NCI-H2227 (cell line): Measurements from ENCODE around the gene UBAC2.
"Not testable (repeated sequence)": the region's sequence is repeated elsewhere in the genome, so short reads cannot be mapped to it uniquely, and the experiment has no call there.

Experiments used
- DNase-seq: peaks from one replicate; lab custom pipeline; 2025; ENCODE audit not compliant: unreplicated experiment; lab: John Stamatoyannopoulos, UW

UBAC2 gene

DNA sequence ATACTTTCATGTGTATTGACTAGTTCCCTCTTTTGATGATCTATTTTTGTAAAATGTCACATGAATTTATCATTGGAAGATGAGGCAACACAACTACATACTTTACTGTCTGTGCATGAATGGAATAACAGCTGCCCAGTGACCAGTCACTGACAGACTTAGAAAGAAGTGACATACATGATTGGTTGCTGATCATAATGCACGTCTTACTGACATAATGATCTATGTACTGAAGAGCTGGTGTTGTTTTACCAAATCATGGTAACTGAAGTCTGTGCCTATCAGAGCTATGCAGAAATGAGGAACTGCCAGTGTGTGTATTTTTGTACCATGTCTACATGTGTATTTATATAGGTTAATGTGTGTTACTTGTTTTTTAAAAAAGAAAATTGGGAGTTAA lies 31.1 kb downstream of the UBAC2 start:
- DNase-seq: no peak

DNA sequence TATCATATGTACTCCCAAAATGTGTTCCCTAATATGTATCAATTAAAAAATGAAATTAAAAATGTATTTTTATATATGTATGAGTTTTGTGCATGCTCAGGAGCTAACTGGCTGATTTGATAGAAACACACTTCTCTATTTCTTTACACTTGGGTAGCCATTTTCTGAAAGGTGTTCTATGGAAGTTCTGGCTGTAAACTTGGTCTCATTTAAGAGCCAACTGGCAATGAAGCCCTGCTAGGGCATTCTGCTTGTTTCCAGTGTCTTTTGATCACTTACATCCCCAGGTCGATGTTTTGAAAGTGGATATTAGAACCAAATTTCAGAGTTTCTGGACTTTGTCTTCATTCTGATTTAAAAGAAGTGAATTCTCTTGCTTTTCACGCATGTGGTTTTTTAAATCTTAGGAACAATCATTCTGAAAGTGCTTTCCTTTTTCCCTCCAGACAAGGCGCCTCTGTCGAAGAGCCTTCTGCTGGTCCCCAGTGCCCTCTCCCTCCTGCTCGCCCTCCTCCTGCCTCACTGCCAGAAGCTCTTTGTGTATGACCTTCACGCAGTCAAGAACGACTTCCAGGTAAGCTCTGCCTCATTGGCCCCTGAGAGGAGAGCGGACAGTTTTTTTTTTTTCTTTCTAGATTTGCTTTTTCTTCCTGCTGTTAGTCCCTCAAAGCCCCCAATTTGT lies 37.5 kb downstream of the UBAC2 start:
- DNase-seq: no peak

GRCh38 chr13:99246100-99246499 lies 45.4 kb downstream of the UBAC2 start:
- DNase-seq: no peak

GRCh38 chr13:99249178-99249577 lies 48.5 kb downstream of the UBAC2 start:
- not testable (repeated sequence) for DNase-seq

DNA sequence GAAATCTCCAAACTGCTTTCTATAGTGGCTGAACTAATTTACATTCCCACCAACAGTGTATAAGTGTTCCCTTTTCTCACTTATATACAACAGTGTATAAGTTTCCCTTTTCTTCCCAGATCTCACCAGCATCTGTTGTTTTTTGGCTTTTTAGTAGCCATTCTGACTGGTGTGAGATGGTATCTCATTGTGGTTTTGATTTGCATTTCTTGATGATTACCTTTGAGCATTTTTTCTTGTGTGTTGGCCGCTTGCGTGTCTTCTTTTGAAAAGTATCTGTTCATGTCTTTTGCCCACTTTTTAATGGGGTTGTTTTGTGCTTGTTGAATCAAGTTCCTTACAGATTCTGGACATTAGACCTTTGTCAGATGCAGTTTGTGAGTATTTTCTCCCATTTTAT lies 49.0 kb downstream of the UBAC2 start:
- DNase-seq: not testable (repeated sequence)

- DNase-seq: no peak
These were observed 50.5 kb downstream of the UBAC2 start for GRCh38 chr13:99250982-99251825.

DNA sequence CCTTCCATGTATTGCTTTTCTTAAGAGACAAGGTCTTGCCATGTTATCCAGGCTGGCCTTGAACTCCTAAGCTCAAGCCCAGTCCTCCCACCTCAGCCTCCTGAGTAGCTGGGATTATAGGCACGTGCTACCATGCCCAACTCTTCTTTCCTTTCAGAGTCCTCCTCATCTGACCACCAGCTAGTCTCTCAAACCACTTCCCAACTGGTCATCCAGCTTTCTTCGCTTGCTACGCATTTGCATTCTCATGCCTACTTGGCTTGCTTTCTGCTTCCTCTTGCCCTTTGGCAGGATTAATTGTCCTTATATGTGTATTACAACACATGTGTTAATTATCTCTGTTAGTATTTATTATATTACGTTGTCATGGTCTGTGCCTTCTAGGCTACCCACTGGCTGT lies 51.3 kb downstream of the UBAC2 start:
- DNase-seq: no peak

- peak; percentile 26 for DNase-seq
These were observed 54.2 kb downstream of the UBAC2 start for GRCh38 chr13:99254830-99255229.

GRCh38 chr13:99255271-99255670 lies 54.6 kb downstream of the UBAC2 start:
- no peak for DNase-seq

GRCh38 chr13:99256283-99256682 lies 55.6 kb downstream of the UBAC2 start:
- no peak for DNase-seq

DNA sequence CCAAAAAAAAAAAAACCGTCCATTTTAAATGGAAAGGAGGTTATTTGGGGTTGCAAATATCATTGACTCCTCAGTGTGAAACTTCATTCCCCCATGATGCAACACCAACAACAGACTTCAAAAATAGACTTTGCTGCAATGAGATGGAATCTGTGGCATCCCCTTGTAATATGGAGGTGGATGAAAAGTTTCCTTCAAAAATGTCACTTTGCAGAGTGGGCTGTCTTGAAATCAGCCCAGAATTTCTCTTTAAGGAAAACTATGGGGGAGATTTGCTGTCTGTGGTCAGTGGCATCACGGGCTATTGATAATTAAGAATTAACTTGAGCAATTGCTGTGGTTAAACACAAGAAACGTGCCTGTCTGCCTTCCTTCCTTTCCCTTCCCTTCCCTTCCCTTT lies 56.1 kb downstream of the UBAC2 start:
- no peak for DNase-seq

GRCh38 chr13:99257291-99257690 lies 56.6 kb downstream of the UBAC2 start:
- DNase-seq: no peak

DNA sequence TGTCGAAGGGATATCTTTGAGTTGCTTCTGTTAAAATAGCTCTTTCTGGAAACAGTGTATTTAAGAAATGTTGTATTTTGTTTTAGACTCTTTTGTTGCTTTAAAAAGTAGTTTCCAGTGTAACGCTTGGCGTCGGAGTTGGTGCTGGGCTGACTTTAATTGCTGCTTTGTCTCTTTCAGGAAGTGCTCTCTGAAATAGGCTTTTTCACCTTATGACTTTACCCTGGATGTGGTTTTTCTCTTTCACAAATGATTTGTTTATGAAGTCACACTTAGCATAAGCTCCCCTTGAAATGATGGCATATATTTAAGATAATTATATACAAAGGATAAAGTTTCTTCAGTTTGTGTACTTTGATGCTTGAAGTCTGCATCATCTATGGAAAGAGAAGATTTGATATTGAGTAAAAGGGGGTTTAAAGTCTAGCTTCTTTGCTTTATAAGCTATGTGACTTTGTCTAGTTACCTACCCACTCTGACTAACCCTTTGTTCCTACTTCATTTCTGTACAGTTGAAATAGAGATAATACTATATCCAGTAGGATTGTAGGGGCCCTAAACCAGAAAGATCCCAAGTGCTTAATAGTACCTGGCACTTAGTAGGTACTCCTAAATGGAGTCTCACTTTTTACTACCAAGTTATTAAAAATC lies 57.7 kb downstream of the UBAC2 start, which contains the start of gene GPR18:
Gene GPR18 (minus strand): TSS at position 170 of the 651 bp plus-strand sequence. CDS start 2,507 bp downstream, outside the sequence.
- no peak for DNase-seq

- no peak for DNase-seq
These were observed 58.3 kb downstream of the UBAC2 start for GRCh38 chr13:99258946-99259345.

GRCh38 chr13:99260216-99260615 lies 59.6 kb downstream of the UBAC2 start:
- no peak for DNase-seq

DNA sequence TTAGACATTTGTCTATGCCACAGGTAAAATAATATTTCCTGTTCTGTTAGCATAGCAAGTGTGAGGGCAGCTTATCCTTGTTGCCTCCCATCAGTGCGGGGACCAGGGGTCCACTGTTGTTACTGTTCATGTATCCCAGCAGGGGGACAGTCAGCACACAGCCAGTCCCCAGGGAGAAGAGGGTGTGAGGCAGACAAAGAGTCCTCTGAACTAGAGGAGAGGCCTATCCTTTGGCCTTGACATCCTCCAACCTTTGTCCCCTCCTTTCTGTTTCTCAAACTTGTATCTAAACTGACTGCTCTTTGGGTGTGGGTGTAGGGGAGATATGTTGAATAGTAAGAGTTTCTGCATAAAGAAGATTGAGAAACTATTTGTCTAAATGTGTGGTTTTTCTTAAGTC lies 60.4 kb downstream of the UBAC2 start:
- DNase-seq: no peak

- no peak for DNase-seq
These were observed 62.6 kb downstream of the UBAC2 start for GRCh38 chr13:99263126-99263785.

DNA sequence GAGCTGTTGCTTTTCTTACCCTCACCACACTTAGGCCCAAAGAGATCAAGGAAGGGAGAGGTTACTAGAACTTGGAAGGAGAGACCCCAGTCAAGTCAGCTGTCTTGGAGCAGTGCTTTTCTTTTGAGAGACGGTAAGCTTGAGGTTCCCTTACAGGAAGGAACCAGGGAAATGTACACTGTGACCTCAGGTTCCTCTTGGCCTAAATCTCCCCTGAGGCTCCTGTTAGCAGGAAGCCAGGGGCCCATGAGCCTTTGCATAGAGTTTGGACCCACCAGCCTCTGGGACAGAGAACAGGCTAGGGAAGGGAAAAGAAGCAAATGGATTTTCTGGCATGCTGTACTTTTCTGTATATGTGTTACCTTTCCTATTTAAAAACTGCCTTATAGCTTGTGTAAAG lies 63.4 kb downstream of the UBAC2 start:
- DNase-seq: no peak

DNA sequence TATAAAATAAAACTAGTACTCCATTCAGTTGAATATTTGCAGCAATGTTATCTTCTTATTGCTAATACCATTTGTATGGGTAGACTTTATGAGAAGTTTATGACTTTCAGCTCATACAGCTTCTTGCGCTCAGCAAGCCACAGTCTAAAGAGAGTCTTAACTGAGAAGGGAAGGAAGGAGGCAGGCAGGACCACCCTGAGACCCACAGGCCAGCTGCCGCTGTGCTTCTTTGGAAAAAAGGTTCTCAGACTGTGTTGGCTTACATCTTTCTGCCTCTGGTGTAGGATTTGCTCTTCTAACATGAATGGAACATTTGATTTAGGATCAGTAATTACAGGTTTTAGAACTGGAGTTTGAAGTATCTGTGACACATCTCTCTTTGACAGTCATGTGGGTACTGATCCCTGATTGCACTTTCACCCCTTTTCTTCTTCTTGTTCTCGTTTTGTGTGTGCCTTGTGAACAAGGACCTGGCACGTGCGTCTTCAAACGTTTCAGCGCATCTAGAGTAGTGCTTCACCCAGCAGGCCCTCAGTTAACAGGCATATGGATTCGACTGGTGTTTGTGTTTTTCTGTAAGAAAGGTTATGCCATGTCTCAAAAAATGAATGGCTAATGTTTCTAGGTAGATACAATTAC lies 64.6 kb downstream of the UBAC2 start:
- DNase-seq: peak; percentile 17

DNA sequence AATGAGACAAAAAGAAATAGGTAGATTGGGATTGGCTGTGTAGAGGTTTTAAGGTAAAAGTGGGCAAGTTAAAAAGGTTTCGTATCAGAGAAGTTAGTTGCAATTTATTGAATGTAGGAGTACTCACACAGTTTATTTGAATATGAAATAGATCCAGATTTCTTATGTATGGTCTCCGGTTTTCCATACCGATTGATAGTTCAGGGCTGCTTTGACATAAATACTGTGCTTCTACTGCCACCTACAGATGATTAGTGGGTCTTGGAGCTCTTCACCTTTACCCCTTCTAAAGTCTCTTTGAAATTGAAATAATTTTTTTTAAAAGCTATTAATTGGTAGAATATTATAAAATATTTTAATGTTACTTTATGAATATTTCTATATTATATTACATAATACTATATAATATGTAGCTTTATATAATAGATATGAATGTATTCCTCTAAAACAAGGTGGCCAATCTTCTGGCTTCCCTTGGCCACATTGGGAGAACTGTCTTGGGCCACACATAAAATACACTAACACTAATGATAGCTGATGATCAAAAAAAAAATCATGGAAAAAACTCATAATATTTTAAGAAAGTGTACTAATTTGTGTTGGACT lies 65.3 kb downstream of the UBAC2 start:
- peak; percentile 39 for DNase-seq
